SH-SY5Y (cell line): ENCODE measurements around the gene KIAA1549.

Experiments used
- GATA2 ChIP-seq: IDR thresholded peaks from 2 replicates; pipeline ENCODE4 v1.6.1; 2011; ENCODE audit warnings: mild to moderate bottlenecking, low read depth, low read length
- GATA3 ChIP-seq: IDR thresholded peaks from 2 replicates; pipeline ENCODE4 v1.6.1; 2011; ENCODE audit warnings: low read depth, mild to moderate bottlenecking, low read length, moderate library complexity

GRCh38 chr7:138999414-138999813 lies 18.2 kb upstream of the KIAA1549 start:
- TF ChIP-seq GATA2 (no peak), GATA3 (no peak)
